Dedifferentiated amniotic fluid mesenchymal stem cell (primary cell): ENCODE measurements around the gene HNRNPA1.
"Not testable (repeated sequence)": the region's sequence is repeated elsewhere in the genome, so short reads cannot be mapped to it uniquely, and the experiment has no call there.

Experiments
- DNase-seq: peaks from one replicate; pipeline ENCODE4 v3.0.0-alpha.2; 2016; ENCODE audit errors: extremely low spot score

The HNRNPA1 gene

DNA sequence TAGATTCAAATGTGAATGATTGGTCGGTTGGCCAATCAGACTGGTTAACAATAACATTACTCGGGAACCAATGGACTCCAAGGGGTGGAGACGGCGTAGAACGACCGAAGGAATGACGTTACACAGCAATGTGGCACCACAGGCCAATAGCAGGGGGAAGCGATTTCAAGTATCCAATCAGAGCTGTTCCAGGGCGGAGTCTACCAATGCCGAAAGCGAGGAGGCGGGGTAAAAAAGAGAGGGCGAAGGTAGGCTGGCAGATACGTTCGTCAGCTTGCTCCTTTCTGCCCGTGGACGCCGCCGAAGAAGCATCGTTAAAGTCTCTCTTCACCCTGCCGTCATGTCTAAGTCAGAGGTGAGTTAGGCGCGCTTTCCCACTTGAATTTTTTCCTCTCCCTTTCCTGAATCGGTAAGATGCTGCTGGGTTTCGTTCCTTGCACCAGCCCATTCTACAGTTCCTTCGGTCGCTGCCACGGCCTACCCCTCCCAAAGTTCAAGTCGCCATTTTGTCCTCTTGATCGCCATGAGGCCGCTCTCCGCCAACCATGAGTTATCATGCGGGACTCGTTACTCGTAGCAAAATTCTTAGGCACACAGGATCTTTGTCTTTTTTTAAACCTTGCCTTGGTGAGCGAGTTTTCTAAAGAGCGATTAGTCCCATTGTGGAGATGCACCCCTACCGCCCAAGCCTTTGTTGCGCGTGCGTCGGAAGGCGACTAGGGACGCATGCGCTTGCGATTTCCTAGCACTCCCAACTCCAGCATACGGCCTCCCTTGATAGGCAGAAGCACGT, at the start of gene HNRNPA1:
HNRNPA1 (plus strand) TSS at position 259 of the 793 bp plus-strand sequence; CDS start at position 341, 82 bp downstream.
- DNase-seq = peak; percentile 100

DNA sequence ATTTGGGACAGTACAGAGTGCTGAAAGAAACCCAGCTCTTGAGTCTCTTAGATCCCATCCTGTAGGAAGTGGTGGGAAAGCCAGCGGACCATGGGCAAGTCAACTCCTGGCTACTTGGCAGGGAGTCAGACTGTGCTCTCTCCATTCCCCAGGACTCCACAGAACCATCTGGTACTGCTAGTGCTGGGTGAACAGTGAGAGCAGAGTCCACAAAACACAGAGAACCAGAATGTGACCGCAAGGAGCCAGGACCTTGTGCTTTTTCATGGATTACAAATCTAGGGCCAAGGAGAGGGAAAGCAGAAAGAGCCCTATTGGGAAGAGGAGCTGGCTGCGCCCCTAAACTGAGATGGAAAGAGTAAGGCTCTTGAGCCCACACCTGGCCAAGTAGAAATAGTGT, 49.3 kb upstream of the HNRNPA1 start:
- DNase-seq = not testable (repeated sequence)

DNA sequence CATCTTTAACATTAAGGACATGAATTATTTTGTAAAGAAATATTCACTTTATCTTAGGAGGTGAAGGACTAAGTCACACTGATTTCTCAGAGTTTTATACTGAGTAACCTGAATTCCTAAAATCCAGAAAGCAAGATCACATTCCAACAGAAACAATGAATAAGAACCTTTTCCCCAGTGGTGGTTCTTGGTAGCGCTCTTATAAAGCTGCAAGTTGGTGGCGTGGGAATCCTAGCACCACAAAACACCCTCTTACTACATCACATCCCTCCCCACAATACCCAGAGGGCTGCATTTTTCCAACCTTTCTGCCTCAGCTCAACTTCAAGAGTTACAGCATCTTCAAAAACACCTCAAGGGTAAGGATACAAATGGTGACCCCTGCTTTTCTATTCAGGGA, 47.7 kb upstream of the HNRNPA1 start:
- DNase-seq = no peak

DNA sequence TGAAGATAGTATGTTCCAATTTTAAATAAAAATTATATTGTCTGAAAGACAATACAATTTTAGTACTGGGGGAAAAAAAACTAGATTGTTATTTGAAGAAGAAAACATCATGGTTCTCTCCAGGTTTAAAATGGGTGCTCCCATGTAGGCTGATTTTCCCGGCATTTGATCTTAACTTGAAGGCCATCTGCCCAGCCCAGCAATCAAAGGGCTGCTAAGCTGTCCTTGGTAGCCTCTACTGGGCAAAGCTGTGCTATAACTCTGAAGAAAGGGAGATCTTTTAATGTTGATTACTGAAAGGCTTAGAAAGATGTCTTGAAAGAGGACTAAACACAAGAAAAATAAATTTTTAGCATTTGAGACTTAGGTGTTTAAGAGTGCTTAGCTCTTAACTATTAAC, 42.0 kb upstream of the HNRNPA1 start:
- DNase-seq = no peak

DNA sequence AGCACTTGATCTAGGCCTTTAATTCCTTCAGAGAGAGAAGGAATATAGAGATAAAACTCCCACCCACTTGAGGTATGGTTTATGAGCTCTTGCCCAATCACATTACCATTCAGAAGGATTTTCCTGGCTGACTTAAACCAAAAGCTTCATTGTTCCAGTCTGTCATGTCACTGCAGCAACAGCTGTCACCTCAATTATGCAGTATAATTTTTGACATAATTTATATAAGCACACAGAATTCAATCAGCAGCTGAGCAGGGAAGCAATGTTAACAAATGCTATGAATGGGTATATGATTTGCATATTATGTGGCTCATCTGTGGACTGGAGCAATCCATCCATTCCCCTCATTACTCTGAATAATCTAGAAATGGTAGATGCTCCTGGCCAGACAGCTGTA, 40.9 kb upstream of the HNRNPA1 start:
- DNase-seq = no peak

DNA sequence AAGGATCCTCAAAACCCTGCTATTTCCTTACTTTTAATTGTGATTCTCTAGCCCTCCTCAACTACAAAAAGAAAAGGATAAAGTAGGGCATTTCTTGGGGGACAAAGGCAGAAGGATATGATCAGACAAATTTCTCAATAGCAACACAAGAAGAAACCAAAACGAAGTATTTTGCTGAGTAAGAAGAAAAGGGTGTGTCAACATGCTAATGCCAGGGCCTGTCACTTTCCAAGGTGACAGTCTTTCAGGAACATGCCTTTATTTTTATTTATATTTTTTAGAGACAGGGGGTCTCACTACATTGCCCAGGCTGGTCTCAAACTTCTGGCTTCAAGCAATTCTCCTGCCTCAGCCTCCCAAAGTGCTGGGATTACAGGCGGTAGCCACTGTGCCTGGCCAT, 40.4 kb upstream of the HNRNPA1 start:
- no peak for DNase-seq

DNA sequence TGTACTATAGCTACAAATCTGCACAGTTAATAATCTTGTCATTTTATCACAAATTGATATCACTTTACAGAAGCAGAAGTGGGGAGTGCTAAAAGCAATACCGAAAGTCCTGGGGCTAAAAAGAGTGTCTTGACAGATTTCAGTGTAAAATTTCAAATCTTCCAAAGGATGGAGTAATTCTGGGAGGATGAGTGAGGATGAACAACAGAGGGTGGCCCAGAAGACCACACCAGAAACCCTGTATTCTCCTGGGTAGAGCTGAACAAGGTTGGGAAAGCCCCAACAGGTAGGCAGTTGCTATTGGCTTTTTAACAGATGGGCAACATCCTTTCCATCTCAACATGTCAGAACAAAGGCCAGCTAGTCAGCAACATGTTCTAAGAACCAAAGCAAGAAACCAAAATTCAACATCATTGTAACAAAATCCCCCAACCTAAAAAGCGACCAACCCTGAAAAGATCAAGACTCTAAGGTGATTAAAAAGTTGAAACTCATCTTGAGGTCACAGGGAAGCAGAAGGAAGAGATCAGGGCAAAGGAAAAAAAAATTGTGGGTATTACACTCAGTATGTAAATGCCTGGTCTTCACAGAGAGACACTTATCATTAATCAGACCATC, 39.4 kb upstream of the HNRNPA1 start:
- DNase-seq = no peak

DNA sequence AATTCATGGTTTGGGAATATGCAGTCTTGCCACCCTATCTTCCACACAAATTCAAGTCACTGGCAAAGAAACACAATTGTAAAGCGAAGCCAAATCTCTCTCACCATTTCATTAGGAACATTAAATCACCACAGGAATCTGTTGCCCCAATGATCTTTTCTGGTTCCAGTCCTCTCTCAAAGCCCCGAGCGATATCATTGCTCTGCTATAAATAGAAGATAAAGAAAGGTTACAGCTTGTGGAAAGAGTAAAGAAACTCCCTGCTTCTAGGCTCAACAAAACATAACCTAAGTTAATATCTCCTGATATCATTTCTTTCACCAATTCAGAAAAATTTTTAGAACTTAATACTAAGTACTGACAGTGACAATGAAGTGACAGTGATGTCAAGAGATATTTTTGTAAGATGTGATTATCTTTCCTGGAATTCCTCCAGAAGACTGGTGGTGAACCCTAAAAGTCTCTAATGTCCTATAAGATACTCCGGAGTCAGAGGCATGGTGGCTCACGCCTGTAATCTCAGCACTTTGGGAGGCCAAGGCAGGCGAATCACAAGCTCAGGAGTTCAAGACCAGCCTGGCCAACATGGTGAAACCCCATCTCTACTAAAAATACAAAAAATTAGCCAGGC, 34.4 kb upstream of the HNRNPA1 start:
- no peak for DNase-seq

DNA sequence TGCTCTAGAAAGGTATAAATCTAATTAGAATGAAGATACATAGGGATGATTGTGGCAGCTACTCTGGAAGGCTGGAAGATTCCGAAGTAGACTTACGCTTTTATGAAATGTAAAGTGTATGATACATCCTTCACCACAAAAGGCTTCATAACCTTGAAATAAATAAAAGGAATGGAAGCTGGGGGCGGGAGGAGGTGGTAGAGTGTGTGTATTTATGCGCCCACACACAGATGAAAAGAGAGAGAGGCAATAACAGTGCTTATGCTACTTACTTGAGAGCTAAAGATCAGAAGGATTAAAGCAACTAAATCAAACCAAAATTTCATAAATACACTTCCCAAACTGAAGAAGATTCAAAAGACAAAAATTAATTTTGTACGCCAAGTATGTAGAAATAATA, 31.0 kb upstream of the HNRNPA1 start:
- no peak for DNase-seq

DNA sequence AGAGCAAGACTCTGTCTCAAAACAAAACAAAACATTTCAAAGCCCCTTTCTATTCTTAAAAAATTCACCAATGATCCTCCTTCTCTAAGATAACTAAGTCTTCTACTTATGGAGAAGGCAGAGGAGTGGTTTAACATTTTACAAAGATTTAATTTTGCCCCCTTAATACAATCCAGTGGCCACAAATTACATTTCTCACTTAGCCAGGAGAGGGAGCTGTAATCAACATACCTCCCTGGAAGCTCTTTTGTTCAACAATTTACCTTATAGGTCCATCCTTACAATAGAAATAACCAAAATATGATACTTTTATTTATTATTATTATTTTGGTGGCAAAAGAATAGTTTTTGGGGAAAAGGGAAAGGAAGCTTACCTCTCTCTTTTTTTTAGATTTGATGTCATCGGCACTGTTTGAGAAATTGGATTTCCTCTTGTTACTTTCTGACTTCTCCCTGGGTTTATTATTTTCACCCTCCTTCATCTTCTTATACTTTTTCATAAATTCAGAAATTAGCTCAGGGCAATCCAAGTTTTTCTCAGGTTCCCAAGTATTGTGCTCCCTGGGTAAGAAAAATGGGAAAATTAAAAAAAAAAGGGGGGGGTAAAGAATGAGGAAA, 28.8 kb upstream of the HNRNPA1 start:
- peak; percentile 59 for DNase-seq

DNA sequence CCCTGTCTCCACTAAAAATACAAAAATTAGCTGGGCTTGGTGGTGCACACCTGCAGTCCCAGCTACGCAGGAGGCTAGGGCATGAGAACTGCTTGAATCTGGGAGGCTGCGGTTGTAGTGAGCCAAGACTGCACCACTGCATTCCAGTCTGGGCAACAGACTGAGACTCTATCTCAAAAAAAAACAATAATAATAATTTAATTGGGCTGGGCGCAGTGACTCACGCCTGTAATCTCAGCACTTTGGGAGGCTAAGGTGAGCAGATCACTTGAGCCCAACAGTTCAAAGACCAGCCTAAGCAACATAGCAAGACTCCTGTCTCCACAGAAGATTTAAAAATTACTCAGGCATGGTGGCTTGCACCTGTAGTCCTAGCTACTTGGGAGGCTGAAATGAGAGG, 27.3 kb upstream of the HNRNPA1 start:
- DNase-seq = no peak

DNA sequence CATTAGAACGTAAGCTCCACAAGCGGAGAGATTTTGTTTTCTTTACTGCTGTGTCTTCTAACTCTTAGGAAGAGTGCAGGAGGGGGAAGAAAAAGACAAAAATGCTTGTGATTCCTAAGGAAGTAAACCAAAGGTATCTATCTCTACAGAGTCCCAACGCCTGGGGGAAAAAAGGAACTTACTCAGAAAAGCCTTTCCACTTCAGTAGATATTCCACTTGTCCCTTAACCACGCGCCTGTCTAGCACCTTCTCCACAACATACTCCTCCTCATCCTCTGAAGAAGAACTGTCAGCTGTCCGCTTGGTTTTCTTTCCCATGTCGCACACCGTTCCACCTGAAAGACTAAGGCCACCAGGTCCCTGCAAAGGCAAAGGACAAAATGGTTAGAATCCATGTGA, 23.2 kb upstream of the HNRNPA1 start:
- no peak for DNase-seq

DNA sequence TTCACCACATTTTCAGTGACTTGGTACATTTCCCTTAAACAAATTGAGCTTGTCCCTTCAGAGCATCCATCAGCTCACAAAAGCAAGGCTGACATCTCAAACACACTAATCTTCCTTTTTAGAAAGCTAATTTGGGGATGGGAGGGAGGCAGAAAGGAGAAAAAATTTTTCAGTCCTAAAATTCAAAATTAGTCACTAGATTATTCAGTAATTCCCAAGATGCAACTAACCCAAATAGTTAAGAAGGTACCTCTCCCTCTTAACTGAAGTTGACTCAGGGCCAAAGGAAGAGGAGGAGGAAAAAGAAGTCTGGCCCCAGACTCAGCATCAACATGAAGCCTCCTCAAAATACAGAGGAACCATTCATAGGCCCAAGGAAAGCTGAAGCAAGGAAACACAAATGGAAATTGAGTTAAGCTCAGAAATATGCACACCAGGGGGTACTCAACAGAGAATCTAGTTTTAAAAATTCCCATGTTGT, 22.3 kb upstream of the HNRNPA1 start:
- DNase-seq = peak; percentile 22

DNA sequence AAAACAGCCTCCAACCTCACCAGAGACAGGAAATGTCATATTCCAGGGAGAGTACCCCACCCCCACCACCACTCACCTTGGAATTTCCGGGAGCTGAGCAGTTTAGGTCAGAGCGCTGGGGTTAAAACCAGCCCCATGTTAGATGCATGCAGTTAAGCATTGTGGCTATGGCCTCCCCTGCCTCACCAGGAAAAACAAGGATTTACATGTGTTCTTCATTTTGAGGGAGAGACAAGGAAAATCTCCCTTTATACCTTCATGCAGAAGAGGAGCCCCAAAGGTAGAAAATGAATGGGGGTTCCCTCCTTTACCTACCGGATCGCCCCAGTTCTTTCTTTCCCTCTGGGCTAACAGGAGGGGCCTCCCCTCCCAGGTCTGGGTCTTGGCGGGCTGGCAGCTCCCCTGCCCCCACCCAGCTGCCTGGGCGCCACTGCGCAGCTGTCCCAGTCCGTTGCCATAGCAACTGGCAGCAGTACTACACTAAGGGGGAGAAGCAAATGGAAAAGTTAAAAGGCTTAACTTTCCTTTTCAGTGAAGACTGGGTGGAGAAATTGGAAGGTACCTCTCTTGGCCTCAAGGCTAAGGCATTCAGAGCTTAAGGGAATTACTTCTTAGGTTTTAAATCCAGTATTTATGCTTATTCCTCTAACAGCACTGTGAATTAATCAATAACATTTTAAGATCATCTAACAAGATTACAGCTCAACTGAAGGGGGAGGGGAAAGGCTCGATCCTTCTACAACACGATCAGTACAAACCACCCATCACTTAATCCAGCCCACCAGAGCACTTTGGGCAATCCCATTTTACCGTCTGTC, 21.1 kb upstream of the HNRNPA1 start:
- DNase-seq = peak; percentile 77

DNA sequence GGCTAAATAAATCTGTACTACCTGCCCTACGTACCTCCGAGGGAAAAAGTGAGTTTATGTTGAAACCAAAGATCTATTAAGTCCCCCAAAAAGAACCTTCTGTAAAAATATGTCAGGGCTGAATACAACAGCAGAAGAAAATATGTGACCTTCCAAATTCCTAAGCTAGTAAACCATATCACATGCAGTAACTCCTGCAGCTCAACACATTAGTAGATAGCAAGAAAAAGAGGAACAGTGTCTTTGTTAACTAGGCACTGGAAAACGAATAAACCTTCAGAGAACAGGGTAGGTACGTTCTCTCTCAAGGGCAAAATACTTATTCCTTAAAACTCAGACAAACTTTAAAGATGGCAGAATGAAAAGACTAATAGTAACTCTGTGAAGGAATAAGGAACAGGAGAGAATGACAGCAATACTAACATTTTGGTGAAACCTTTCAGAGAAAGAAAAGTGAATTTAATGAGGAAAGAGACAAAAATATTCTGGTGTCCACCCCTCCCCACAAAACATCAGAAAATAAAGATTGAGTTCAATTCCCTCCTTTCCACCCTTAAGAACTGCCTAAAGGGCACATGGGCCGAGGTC, 18.6 kb upstream of the HNRNPA1 start:
- DNase-seq = no peak

DNA sequence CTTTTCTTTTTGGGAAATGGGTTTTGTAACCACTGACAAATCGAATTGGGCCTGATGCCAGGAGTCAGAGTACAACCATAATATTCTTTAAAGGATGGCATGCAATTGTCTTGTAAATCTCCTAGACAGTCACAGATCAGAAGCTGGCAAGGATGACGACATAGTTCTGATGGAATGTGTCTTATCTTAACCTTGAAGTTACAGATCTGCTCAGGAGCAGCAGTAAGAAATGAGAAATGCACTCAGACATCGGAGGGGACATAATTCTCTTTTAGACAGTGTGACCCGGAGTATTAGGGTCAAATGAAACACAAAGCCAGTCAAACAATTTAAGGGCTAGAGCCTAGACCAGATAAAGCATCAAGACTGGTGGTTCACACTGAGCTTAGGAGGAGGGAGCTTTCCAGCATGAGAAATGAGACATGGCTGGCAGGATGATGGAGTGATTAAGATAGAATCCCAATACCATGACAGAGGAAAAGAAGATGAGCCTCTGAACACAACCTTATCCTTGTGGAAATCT, 18.1 kb upstream of the HNRNPA1 start:
- DNase-seq = peak; percentile 48

DNA sequence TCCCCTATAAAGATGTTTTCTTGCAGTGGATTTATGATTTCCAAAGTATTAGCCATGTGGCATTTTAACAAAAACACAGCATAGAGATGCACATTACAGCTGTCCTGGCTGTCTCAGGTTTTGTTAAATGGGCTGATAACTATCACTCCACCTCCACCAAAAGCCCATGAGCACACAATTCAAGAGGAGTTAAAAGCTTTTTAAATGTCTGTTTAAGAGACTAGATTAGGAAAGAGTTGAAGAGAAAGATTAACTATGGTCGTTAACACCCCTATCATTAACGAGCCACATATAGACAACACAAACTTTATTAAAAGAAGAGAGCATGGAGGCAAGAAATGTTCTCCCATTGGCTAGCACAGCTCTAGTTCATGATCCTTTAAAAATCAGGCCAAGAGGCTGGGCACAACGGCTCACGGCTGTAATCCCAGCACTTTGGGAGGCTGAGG, 15.1 kb upstream of the HNRNPA1 start:
- DNase-seq = no peak

DNA sequence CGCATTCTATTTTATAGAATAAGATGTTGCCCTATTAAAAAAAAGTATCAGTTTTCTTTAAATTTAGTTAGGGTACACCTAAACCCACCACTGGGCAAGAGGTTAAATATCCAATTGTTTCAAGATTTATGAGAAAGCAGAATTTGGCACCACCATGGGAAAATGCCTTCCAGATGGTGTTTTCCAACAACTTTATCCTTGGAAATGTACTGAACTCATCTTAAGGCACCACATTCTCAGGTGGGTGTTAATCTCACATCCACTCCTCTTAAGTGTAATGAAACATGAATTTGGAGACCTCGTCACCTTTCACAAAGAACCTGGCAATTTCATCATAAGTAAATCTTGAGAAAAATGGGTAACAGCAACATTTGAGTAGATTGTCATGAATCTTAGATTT, 13.7 kb upstream of the HNRNPA1 start:
- DNase-seq = no peak

DNA sequence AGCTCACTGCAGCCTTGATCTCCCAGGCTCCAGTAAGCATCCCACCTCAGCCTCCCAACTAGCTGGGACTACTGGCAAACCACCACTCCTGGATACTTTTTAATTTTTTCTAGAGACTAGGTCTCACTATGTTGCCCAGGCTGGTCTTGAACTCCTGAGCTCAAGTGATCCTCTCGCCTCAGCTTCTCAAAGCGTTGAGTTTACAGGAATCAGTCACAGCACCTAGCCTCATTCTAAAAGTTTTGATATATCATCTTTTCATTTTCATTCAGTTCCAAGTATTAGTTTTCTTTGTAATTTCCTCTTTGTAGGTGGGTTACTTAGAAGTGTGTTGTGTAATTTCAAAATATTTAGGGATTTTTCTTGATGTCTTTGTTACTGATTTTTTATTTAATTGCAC, 10.2 kb upstream of the HNRNPA1 start:
- DNase-seq = no peak

DNA sequence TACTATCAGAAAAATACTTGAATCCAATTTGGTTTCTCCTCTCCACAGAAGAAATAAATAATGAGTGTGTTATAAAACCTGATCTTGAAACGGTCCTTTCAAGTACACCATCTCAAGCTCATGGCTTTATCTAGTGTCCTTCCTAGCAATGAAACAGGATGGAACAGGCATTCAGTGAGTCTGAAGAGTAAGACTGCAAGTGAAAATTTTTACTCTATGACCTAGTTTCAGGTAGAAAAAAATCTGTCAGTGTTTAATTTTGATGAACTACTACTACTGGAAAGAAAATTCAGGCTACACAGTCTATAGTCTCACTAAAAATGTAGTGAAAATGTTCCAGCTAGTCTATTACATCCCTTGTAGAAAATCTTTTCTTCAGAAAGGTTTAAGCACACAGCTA, 8.3 kb upstream of the HNRNPA1 start:
- DNase-seq = no peak

DNA sequence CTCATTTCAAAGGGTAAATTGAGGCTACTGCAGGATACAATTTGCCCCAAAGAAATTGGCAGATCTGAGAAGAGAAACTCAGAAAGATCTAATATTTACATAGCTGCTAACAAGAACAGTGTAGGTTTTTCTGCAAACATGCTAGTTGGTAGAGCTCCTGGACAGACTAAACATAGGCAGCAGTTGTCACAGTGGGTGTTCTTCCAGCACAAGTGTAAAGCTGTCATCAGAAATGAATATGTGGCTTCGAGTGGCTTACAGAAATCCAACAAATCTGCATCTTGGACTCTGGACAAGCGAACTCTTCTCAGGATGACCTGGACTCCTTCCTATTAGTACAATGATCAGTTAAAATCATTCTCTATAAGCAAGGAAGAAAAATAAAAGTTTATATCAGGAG, 6.5 kb upstream of the HNRNPA1 start:
- DNase-seq = no peak
